HS-5 (cell line): Measurements from ENCODE around the gene KDELR1.

ENCODE experiments used
- DNase-seq: peaks from one replicate; pipeline ENCODE4 v3.0.0-alpha.2; 2012; ENCODE audit warnings: low read depth

The KDELR1 gene

GRCh38 chr19:48342414-48342738 is 49.0 kb downstream of the KDELR1 start:
- no peak for DNase-seq

- no peak for DNase-seq
These were observed 49.6 kb downstream of the KDELR1 start for GRCh38 chr19:48341515-48342413.

- DNase-seq: no peak
These were observed 50.4 kb downstream of the KDELR1 start for GRCh38 chr19:48340995-48341394.

GRCh38 chr19:48338802-48339503 is 52.4 kb downstream of the KDELR1 start:
- no peak for DNase-seq

- DNase-seq: no peak
These were observed 53.0 kb downstream of the KDELR1 start for GRCh38 chr19:48338253-48338755.

- no peak for DNase-seq
These were observed 57.6 kb downstream of the KDELR1 start for GRCh38 chr19:48333467-48334384.

GRCh38 chr19:48332662-48333466 is 58.5 kb downstream of the KDELR1 start:
- no peak for DNase-seq
